ENCODE data around the gene RLN1. TPM values are rescaled to one million over a fixed set of nuclear protein-coding genes. Genes with fewer than 3 reads are reported as not detected.
"Not testable (repeated sequence)": the region's sequence is repeated elsewhere in the genome, so short reads cannot be mapped to it uniquely, and the experiment has no call there.

The RLN1 gene, protein sequence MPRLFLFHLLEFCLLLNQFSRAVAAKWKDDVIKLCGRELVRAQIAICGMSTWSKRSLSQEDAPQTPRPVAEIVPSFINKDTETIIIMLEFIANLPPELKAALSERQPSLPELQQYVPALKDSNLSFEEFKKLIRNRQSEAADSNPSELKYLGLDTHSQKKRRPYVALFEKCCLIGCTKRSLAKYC
- total RNA-seq (2014; rRNA removed; shearing (Covaris generic)) (0.67 and 1.2 TPM in 2 replicates), total RNA-seq (2022) (2.3 and 2.6 TPM in 2 replicates), Bru-seq, nascent RNA (percentile 32 among the genes with signal in this experiment), BruChase-seq, experiment 1, labeled RNA remaining after a 6-hour chase (percentile 41 among the genes with signal in this experiment), BruChase-seq, experiment 2, labeled RNA remaining after a 2-hour chase (percentile 38 among the genes with signal in this experiment)
- long read RNA-seq, partial matches to known transcripts = 0 of 1 reads
- long read RNA-seq, other reads (novel, unspliced or antisense) = 1 of 1 reads

DNA sequence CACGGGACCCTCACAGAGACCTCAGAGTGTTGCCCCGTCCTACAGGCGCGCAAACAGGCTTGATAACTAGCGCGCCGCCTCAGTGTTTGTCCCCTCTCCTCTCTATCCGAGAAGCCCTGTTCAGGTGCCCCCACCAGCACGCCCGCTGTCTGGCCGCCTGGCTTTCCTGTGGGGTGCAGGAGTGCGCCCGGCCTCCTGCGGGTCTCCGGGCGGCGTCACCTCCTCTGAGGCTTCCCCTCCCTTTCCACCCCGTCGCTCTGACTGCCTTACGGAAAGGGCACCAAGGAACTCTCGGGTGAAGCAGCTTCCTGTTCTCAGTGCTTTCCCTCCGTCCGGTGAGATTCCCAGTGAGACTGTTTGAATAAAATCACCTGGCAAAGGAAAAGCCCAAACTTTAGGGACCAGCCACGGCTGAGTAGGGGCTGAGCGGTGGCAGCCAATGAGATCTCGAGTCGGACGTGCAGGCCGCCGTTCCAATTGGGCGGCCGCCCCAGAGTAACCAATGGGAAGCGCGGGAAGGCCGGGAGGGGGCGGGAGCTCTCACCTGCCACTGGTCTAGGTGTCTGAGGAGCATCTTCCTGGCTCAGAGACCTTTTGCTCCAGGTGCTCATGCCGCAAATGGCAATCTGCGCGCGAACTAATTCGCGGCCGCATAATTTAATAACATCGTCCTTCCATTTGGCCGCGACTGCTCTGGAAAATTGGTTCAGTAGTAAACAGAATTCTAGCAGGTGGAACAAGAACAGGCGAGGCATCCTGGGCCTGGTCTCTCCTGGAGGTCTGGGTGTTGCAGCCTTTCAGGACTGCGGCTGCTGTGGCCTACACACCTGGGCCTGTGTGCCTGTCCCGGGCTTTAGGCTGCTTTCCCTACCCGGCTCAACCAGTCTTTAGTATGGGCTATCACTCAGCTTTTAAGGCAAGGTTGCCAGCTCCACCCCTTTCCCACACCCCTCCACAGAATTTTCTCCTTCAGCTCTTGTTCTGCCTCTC lies at the start of gene RLN1:
RLN1 (minus strand) TSS at position 885 of the 990 bp plus-strand sequence; CDS start at position 755, 130 bp downstream.
- Histone ChIP-seq H2AFZ (ENCODE audit: low read length) (peak within 1 kb of the TSS; percentile 85), H3K4me2 (ENCODE audit: low read length) (peak within 1 kb of the TSS; percentile 47; the same call in 1 of the 2 replicates), H3K4me1 (ENCODE audit: insufficient read depth, low read length, poor library complexity, severe bottlenecking) (peaks cover 14% of the 10 kb centered on the region), H3K4me3 (ENCODE audit: low read depth, low read length, poor library complexity, severe bottlenecking) (peak within 1 kb of the TSS; percentile 26)
- CTCF ChIA-PET (ENCODE audit: unreplicated experiment); H4K20me1 ChIP-seq (ENCODE audit: insufficient read depth, low read length); H3K27ac ChIP-seq (ENCODE audit: low read depth, low read length, poor library complexity, severe bottlenecking); H3K9me3 ChIP-seq (ENCODE audit: low read length); H3K9me2 ChIP-seq (ENCODE audit: insufficient read depth, low read length); H3K79me2 ChIP-seq (ENCODE audit: insufficient read depth, low read depth, low read length); BruUV-seq (replicated peaks); intact Hi-C loops (cut with micrococcal nuclease; ENCODE audit: unreplicated experiment); H3K36me3 ChIP-seq (ENCODE audit: insufficient read depth, low read length): not testable (repeated sequence)
- POLR2A ChIA-PET = interaction anchor here (1.0 to 2.0 kb wide), 2 partner anchors 10 to 11 kb away, joined by 3 to 7 read pairs; no protein-coding TSS in a partner anchor
- DNase-seq (ENCODE audit: low spot score) = peak; percentile 5

DNA sequence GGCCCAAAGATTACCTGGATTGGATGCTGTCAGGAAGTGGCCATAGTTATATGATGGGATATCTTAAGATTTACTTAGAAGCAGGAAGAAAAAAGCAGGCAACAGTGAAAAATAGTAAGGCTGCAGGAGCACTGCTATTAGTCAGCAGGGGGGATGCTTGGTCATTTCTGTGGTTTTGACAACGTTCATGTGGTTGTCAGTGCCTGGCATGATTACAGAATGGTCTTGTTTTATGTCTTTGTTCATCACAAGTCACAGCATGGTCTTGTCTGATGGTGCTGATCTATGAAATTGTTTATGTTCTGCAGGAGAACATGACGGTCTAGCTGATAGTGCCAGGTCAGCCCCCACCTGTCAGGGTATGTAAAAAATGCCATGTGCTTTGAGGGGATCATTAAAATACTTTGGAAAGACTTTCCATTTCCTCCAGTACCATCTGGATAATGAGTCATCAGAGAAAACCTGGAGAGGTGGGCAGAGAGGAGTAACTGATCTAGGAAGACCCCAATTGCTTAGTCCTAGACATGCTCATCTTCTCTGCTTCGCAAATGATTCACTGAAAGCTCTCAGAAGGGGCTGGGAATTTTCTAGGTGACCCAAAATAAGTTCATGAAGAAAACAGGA lies 49.5 kb upstream of the RLN1 start:
- Histone ChIP-seq H3K36me3 (ENCODE audit: insufficient read depth, low read length) (no peaks in the 10 kb centered on the region), H3K4me1 (ENCODE audit: insufficient read depth, low read length, poor library complexity, severe bottlenecking) (no peaks in the 10 kb centered on the region), H3K4me2 (ENCODE audit: low read length) (no peak overlapping the region), H3K9me2 (ENCODE audit: insufficient read depth, low read length) (no peaks in the 10 kb centered on the region), H4K20me1 (ENCODE audit: insufficient read depth, low read length) (no peaks in the 10 kb centered on the region), H2AFZ (ENCODE audit: low read length) (no peak overlapping the region), H3K9me3 (ENCODE audit: low read length) (no peaks in the 10 kb centered on the region), H3K79me2 (ENCODE audit: insufficient read depth, low read depth, low read length) (no peaks in the 10 kb centered on the region), H3K4me3 (ENCODE audit: low read depth, low read length, poor library complexity, severe bottlenecking) (no peak overlapping the region), H3K27ac (ENCODE audit: low read depth, low read length, poor library complexity, severe bottlenecking) (no peak overlapping the region)
- intact Hi-C loops (cut with micrococcal nuclease; ENCODE audit: unreplicated experiment) = no loop called here
- no peak for TF ChIP-seq EZH2phosphoT487 (IDR thresholded peaks at IDR 0.05; ENCODE audit: borderline replicate concordance, low read depth, low read length)
- TF ChIP-seq, protein P1, sequence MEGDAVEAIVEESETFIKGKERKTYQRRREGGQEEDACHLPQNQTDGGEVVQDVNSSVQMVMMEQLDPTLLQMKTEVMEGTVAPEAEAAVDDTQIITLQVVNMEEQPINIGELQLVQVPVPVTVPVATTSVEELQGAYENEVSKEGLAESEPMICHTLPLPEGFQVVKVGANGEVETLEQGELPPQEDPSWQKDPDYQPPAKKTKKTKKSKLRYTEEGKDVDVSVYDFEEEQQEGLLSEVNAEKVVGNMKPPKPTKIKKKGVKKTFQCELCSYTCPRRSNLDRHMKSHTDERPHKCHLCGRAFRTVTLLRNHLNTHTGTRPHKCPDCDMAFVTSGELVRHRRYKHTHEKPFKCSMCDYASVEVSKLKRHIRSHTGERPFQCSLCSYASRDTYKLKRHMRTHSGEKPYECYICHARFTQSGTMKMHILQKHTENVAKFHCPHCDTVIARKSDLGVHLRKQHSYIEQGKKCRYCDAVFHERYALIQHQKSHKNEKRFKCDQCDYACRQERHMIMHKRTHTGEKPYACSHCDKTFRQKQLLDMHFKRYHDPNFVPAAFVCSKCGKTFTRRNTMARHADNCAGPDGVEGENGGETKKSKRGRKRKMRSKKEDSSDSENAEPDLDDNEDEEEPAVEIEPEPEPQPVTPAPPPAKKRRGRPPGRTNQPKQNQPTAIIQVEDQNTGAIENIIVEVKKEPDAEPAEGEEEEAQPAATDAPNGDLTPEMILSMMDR (conservative IDR thresholded peaks at IDR 0.05; ENCODE audit: low read length) = no peak
- no peak for DNase-seq (ENCODE audit: low spot score)
- no TSS peak for BruUV-seq (replicated peaks)
- ChIA-PET POLR2A (no interaction called here), CTCF (ENCODE audit: unreplicated experiment) (no interaction called here)
